ENCODE measurements around the gene TMEM181. TPM values are rescaled to one million over a fixed set of nuclear protein-coding genes. Genes with fewer than 3 reads are reported as not detected.

TMEM181 gene
- total and polyA plus RNA-seq, 2 of the 13 experiments (the other 11 are each of a cell fraction or from before 2014, with no cell fraction given) = 59.1 to 108 TPM

GRCh38 chr6:158538741-158539140 is 21.1 kb upstream of the TMEM181 start (continued):
- no peak for TF ChIP-seq ZNF891 (CRISPR knock-in tag; IDR thresholded peaks at IDR 0.05)

GRCh38 chr6:158539413-158539812 is 20.5 kb upstream of the TMEM181 start:
- no peak overlapping the region for H3K4me2 ChIP-seq (ENCODE audit: low read depth, low read length)
- DNase-seq (ENCODE audit: low spot score) (no peak), FAIRE-seq (no peak), ATAC-seq (no peak)
- H2AFZ ChIP-seq (ENCODE audit: low read length) = no peak overlapping the region
- H4K20me1 ChIP-seq (ENCODE audit: insufficient read depth, low read length) = no peaks in the 10 kb centered on the region
- ChIA-PET CTCF (ENCODE audit: low intra/inter-chr PET ratio, low total read pairs) (no interaction called here), POLR2A (interaction anchor here (1.2 to 1.3 kb wide), 2 partner anchors 19 to 20 kb away, joined by 3 to 6 read pairs; no protein-coding TSS in a partner anchor)
- BruUV-seq (replicated peaks) = no TSS peak
- in situ Hi-C loops (cut with HindIII; ENCODE audit: extremely low pct_ligation_motif_present, low pct_unique_long_range_greater_than_20kb) (no loop called here), intact Hi-C loops (cut with micrococcal nuclease; ENCODE audit: unreplicated experiment) (loop anchor here (5.0 kb wide), 1 partner anchor 33 kb away; no protein-coding TSS in a partner anchor)
- H3K9ac ChIP-seq (ENCODE audit: insufficient read depth, low read depth, low read length) = no peak overlapping the region
- no peak overlapping the region for H3K27ac ChIP-seq (ENCODE audit: extremely low read length, insufficient read depth, low read length)
- no peaks in the 10 kb centered on the region for H3K9me3 ChIP-seq (ENCODE audit: low read length)
- TF ChIP-seq STAT6 (CRISPR knock-in tag; IDR thresholded peaks at IDR 0.05; ENCODE audit: borderline replicate concordance) (no peak), DNMT3B (CRISPR knock-in tag; conservative IDR thresholded peaks at IDR 0.05) (no peak)
- no peak overlapping the region for H3K4me3 ChIP-seq (replicated peaks in 1 of 3; ENCODE audit: insufficient read depth in 1 of 3, low read depth in 2 of 3, low read length in 3 of 3)
- no peaks in the 10 kb centered on the region for H3K27me3 ChIP-seq (ENCODE audit: control insufficient read depth in 1 of 2, insufficient read depth in 2 of 2, low read length in 2 of 2)
- peaks cover 62% of the 10 kb centered on the region for H3K4me1 ChIP-seq (ENCODE audit: insufficient read depth, low read length)
- 90% methylated on average over 7 of the region's 7 CpGs for WGBS (ENCODE audit: low lambda C conversion rate)
- peaks cover 0 to 1% of the 10 kb centered on the region in 2 experiments; a peak in 1 of 5 replicates for H3K36me3 ChIP-seq (replicated peaks in 1 of 2; ENCODE audit: control insufficient read depth in 1 of 2, insufficient read depth in 2 of 2, low read length in 2 of 2)
- no peaks in the 10 kb centered on the region for H3K79me2 ChIP-seq (ENCODE audit: insufficient read depth, low read length)

GRCh38 chr6:158539881-158540280 is 20.0 kb upstream of the TMEM181 start:
- Histone ChIP-seq H4K20me1 (ENCODE audit: insufficient read depth, low read length) (no peaks in the 10 kb centered on the region), H3K4me3 (replicated peaks in 1 of 3; ENCODE audit: insufficient read depth in 1 of 3, low read depth in 2 of 3, low read length in 3 of 3) (no peak overlapping the region), H3K9ac (ENCODE audit: insufficient read depth, low read depth, low read length) (no peak overlapping the region), H3K27me3 (ENCODE audit: control insufficient read depth in 1 of 2, insufficient read depth in 2 of 2, low read length in 2 of 2) (no peaks in the 10 kb centered on the region), H3K4me2 (ENCODE audit: low read depth, low read length) (no peak overlapping the region), H3K36me3 (replicated peaks in 1 of 2; ENCODE audit: control insufficient read depth in 1 of 2, insufficient read depth in 2 of 2, low read length in 2 of 2) (peaks cover 0 to 1% of the 10 kb centered on the region in 2 experiments; a peak in 1 of 5 replicates), H3K79me2 (ENCODE audit: insufficient read depth, low read length) (no peaks in the 10 kb centered on the region), H3K9me3 (ENCODE audit: low read length) (no peaks in the 10 kb centered on the region), H3K27ac (ENCODE audit: extremely low read length, insufficient read depth, low read length) (no peak overlapping the region), H3K4me1 (ENCODE audit: insufficient read depth, low read length) (peaks cover 66% of the 10 kb centered on the region), H2AFZ (ENCODE audit: low read length) (no peak overlapping the region)
- ChIA-PET CTCF (ENCODE audit: low intra/inter-chr PET ratio, low total read pairs) (no interaction called here), POLR2A (interaction anchor here (1.2 kb wide), 1 partner anchor 19 kb away, joined by 3 read pairs; no protein-coding TSS in a partner anchor)
- ATAC-seq (no peak), DNase-seq (ENCODE audit: low spot score) (no peak), FAIRE-seq (no peak)
- no TSS peak for BruUV-seq (replicated peaks)
- WGBS (ENCODE audit: low lambda C conversion rate) = 90% methylated on average over 6 of the region's 6 CpGs
- in situ Hi-C loops (cut with HindIII; ENCODE audit: extremely low pct_ligation_motif_present, low pct_unique_long_range_greater_than_20kb) = no loop called here
- intact Hi-C loops (cut with micrococcal nuclease; ENCODE audit: unreplicated experiment) = loop anchor here (5.0 kb wide), 1 partner anchor 32 kb away; no protein-coding TSS in a partner anchor
- TF ChIP-seq EED (CRISPR knock-in tag; IDR thresholded peaks at IDR 0.05) (no peak), ZNF329 (CRISPR knock-in tag; IDR thresholded peaks at IDR 0.05; ENCODE audit: low read depth) (no peak), HBP1 (CRISPR knock-in tag; IDR thresholded peaks at IDR 0.05; ENCODE audit: low read depth) (no peak), CREB1 (IDR thresholded peaks at IDR 0.05) (no peak), CREB1 (CRISPR knock-in tag; IDR thresholded peaks at IDR 0.05) (no peak), MNT (IDR thresholded peaks at IDR 0.05) (no peak), TFDP2 (CRISPR knock-in tag; IDR thresholded peaks at IDR 0.05) (no peak)

Measured in HepG2 (cell line).